Astrocyte (in vitro differentiated cells and primary cell): ENCODE data around the gene RGS19. TPM values are rescaled to one million over a fixed set of nuclear protein-coding genes. Genes with fewer than 3 reads are reported as not detected.

Experiments
- DNase-seq: peaks from one replicate; pipeline ENCODE4 v3.0.0-alpha.2; 2010; ENCODE audit warnings: low read depth
- FAIRE-seq: peaks from 2 replicates; lab custom pipeline; 2011; peaks lifted over from hg19 to GRCh38; lab: Jason Lieb, UNC
- H2AFZ ChIP-seq: 2 replicates; pipeline ENCODE4 v1.6.0; 2012; ENCODE audit warnings: low read depth, low read length, inconsistent platforms
- H3K27ac ChIP-seq: 2 replicates; pipeline ENCODE4 v1.5.1; 2011; ENCODE audit warnings: low read depth, low read length, inconsistent platforms
- H3K27me3 ChIP-seq: 2 replicates; pipeline ENCODE4 v1.6.0; 2011; ENCODE audit warnings: low read length, inconsistent platforms; ENCODE audit not compliant: insufficient read depth
- H3K36me3 ChIP-seq: 2 replicates; pipeline ENCODE4 v1.5.1; 2011; ENCODE audit warnings: low read length, inconsistent platforms; ENCODE audit not compliant: insufficient read depth
- H3K4me1 ChIP-seq: 2 replicates; pipeline ENCODE4 v1.5.1; 2011; ENCODE audit warnings: low read length, inconsistent platforms; ENCODE audit not compliant: insufficient read depth
- H3K4me2 ChIP-seq: 2 replicates; pipeline ENCODE4 v1.6.0; 2012; ENCODE audit warnings: low read length, inconsistent platforms
- H3K4me3 ChIP-seq: 2 replicates; pipeline ENCODE4 v1.5.1; 2011; ENCODE audit warnings: low read depth, mild to moderate bottlenecking, low read length, inconsistent platforms; ENCODE audit not compliant: insufficient read depth
- H3K79me2 ChIP-seq: 2 replicates; pipeline ENCODE4 v1.6.0; 2012; ENCODE audit warnings: mild to moderate bottlenecking, low read length, inconsistent platforms; ENCODE audit not compliant: insufficient read depth
- H3K9ac ChIP-seq: 2 replicates; pipeline ENCODE4 v1.6.0; 2012; ENCODE audit warnings: mild to moderate bottlenecking, low read length, inconsistent platforms
- H3K9me3 ChIP-seq: 2 replicates; pipeline ENCODE4 v1.5.1; 2012; ENCODE audit warnings: low read depth, mild to moderate bottlenecking, low read length, inconsistent platforms; ENCODE audit not compliant: insufficient read depth
- H4K20me1 ChIP-seq: 2 replicates; pipeline ENCODE4 v1.6.0; 2012; ENCODE audit warnings: low read length, inconsistent platforms; ENCODE audit not compliant: insufficient read depth
- H3K27ac Mint-ChIP-seq: one replicate; pipeline ENCODE4 v1.8.0; 2021; ENCODE audit warnings: mild to moderate bottlenecking, mixed read lengths; ENCODE audit not compliant: unreplicated experiment
- H3K27me3 Mint-ChIP-seq: one replicate; pipeline ENCODE4 v1.8.0; 2021; ENCODE audit warnings: low read depth, mixed read lengths; ENCODE audit not compliant: unreplicated experiment
- H3K36me3 Mint-ChIP-seq: one replicate; pipeline ENCODE4 v1.8.0; 2021; ENCODE audit warnings: low read depth, mixed read lengths; ENCODE audit not compliant: unreplicated experiment
- H3K4me1 Mint-ChIP-seq: one replicate; pipeline ENCODE4 v1.8.0; 2021; ENCODE audit warnings: low read depth, mixed read lengths; ENCODE audit not compliant: unreplicated experiment
- H3K4me3 Mint-ChIP-seq: one replicate; pipeline ENCODE4 v1.8.0; 2021; ENCODE audit warnings: mild to moderate bottlenecking, moderate library complexity, mixed read lengths; ENCODE audit not compliant: unreplicated experiment
- H3K9me3 Mint-ChIP-seq: one replicate; pipeline ENCODE4 v1.8.0; 2021; ENCODE audit warnings: mild to moderate bottlenecking, mixed read lengths; ENCODE audit not compliant: unreplicated experiment
- EZH2 ChIP-seq: IDR thresholded peaks from 2 replicates; pipeline ENCODE4 v1.6.1; 2012; ENCODE audit warnings: mild to moderate bottlenecking, low read length, inconsistent platforms; ENCODE audit not compliant: insufficient read depth
- total RNA-seq: library from RNA; stranded (reverse); gene quantifications from 2 replicates; pipeline ENCODE4 v1.2.1, GENCODE V29; 2021
- TF ChIP-seq, protein P1 (sequence below): IDR thresholded peaks from 2 replicates; pipeline ENCODE4 v1.5.1; 2011; ENCODE audit warnings: low read depth, mild to moderate bottlenecking, inconsistent platforms, low read length, moderate library complexity; ENCODE audit not compliant: insufficient read depth

RGS19 gene
- total RNA-seq, 1 donor from 2014 or later = 18.3 TPM

DNA sequence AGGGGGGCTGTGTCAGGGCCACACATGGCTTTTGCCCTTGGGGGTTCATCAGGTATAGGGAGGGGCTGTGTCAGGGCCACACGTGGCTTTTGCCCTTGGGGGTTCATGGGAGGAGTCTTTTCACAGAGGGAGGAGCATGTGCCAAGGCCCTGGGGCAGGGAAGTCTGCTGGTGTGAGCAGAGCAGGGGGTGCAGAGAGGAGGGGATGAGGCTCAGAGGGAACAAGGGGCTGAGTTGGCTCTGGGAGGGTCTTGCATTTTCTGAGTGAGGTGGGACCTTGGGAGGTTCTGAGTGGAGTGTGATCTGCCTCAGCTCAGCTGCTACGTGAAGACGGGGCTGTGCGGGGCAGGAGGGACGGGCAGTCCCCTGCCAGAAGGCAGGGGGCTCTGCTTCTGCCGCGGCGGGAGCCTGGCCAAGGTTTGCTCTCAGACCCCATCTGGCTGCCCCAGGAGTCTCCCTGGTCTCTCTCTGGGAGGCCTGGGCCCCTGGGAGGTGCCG lies 23.9 kb downstream of the RGS19 start:
- no peaks in the 10 kb centered on the region for H3K79me2 ChIP-seq
- H3K27ac ChIP-seq = no peak overlapping the region
- H3K9ac ChIP-seq = no peak overlapping the region
- no peak overlapping the region for H3K4me3 Mint-ChIP-seq
- TF ChIP-seq, protein P1, sequence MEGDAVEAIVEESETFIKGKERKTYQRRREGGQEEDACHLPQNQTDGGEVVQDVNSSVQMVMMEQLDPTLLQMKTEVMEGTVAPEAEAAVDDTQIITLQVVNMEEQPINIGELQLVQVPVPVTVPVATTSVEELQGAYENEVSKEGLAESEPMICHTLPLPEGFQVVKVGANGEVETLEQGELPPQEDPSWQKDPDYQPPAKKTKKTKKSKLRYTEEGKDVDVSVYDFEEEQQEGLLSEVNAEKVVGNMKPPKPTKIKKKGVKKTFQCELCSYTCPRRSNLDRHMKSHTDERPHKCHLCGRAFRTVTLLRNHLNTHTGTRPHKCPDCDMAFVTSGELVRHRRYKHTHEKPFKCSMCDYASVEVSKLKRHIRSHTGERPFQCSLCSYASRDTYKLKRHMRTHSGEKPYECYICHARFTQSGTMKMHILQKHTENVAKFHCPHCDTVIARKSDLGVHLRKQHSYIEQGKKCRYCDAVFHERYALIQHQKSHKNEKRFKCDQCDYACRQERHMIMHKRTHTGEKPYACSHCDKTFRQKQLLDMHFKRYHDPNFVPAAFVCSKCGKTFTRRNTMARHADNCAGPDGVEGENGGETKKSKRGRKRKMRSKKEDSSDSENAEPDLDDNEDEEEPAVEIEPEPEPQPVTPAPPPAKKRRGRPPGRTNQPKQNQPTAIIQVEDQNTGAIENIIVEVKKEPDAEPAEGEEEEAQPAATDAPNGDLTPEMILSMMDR = no peak
- H3K36me3 ChIP-seq = no peaks in the 10 kb centered on the region
- H3K27me3 ChIP-seq = peaks cover 16% of the 10 kb centered on the region
- peaks cover 5% of the 10 kb centered on the region for H4K20me1 ChIP-seq
- H3K27ac Mint-ChIP-seq = no peak overlapping the region
- H3K9me3 ChIP-seq = no peaks in the 10 kb centered on the region
- H3K4me2 ChIP-seq = no peak overlapping the region
- no peak overlapping the region for H3K4me3 ChIP-seq
- peaks cover 6% of the 10 kb centered on the region for H3K4me1 Mint-ChIP-seq
- H3K9me3 Mint-ChIP-seq = no peaks in the 10 kb centered on the region
- FAIRE-seq = no peak
- H3K4me1 ChIP-seq = peaks cover 11% of the 10 kb centered on the region
- H3K27me3 Mint-ChIP-seq = peaks cover 24% of the 10 kb centered on the region
- DNase-seq = no peak
- H3K36me3 Mint-ChIP-seq = no peaks in the 10 kb centered on the region
- H2AFZ ChIP-seq = no peak overlapping the region

DNA sequence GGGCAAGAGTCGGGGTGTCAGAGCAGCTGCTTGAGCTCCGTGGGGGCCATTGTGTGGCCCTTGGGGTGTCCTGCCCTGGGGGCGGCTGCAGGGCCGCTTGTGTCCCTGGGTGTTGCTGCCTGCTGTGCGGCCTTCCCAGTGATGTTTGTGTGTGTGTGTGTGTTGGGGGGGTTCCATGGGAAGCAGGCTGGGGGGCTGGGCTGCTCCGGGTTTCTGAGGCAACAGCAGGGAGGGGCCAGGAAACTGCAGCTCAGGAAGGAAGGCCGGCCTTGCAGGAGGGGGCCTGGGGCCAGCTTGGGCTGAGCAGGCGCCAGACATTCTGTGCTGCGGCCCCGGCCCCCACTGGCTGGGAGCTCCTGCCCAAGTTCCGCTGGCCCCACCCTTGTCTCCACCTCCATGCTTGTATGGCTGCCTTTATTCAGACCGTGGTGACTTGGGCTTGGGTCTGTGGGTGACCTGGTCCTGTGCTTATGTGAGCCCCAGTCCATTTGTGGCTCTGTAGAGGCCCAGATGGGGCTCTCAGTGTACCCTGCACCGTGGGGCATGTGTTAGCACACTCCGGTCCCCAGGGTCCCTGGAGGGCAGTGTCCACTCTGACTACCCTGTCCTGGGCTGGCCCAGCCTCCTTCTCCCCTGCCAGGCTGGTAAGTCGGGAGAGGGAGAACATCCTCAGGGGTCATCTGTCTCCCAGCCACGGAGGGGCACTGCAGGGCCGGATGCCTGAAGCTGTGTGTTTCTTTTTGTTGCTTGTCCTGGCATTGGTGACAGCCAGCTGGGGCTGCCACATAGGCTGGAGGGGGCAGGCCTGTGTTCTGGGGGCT lies 25.3 kb downstream of the RGS19 start:
- H4K20me1 ChIP-seq = peaks cover 9% of the 10 kb centered on the region
- FAIRE-seq = no peak
- no peaks in the 10 kb centered on the region for H3K9me3 ChIP-seq
- no peak overlapping the region for H3K4me2 ChIP-seq
- Mint-ChIP-seq H3K4me3 (no peak overlapping the region), H3K9me3 (no peaks in the 10 kb centered on the region), H3K27ac (no peak overlapping the region), H3K4me1 (peaks cover 6% of the 10 kb centered on the region), H3K36me3 (no peaks in the 10 kb centered on the region), H3K27me3 (peaks cover 20% of the 10 kb centered on the region)
- H3K27ac ChIP-seq = no peak overlapping the region
- H3K27me3 ChIP-seq = peaks cover 18% of the 10 kb centered on the region
- no peak overlapping the region for H3K9ac ChIP-seq
- H2AFZ ChIP-seq = peak overlapping the region; percentile 18
- no peak overlapping the region for H3K4me3 ChIP-seq
- TF ChIP-seq, protein P1 = no peak
- no peak for TF ChIP-seq EZH2
- no peaks in the 10 kb centered on the region for H3K79me2 ChIP-seq
- DNase-seq = no peak
- H3K4me1 ChIP-seq = peaks cover 11% of the 10 kb centered on the region
- no peaks in the 10 kb centered on the region for H3K36me3 ChIP-seq
